Measurements from ENCODE around the gene DAAM2.

- no peak for TF ChIP-seq CTCF (IDR thresholded peaks at IDR 0.05)
- TF ChIP-seq POLR2A (IDR thresholded peaks at IDR 0.05): no peak
Observed at GRCh38 chr6:39808346-39808745, 16.2 kb downstream of the DAAM2 start.
